OCI-LY7 (cell line): Measurements from ENCODE around the gene KRTAP5-2. TPM values are rescaled to one million over a fixed set of nuclear protein-coding genes. Genes with fewer than 3 reads are reported as not detected.

Experiments used
- BruUV-seq: library from RNA; stranded (reverse); fragments of 400-500 nt; replicated peaks from 2 replicates; lab custom pipeline; 2021; lab: Mats Ljungman, UMichigan
- CTCF ChIA-PET: fragments of 300-600 bp; sonication (Branson Sonifier 250); formaldehyde crosslinking; loops from one replicate; lab custom pipeline; 2022; ENCODE audit warnings: antibody characterized with exemption; ENCODE audit not compliant: unreplicated experiment; lab: Charles Lee
- POLR2A ChIA-PET: fragments of 300-600 bp; sonication (Branson Sonifier 250); formaldehyde crosslinking; loops from one replicate; lab custom pipeline; 2022; ENCODE audit warnings: antibody characterized with exemption; lab: Charles Lee
- DNase-seq: peaks from one replicate; pipeline ENCODE4 v3.0.0-alpha.2; 2015; ENCODE audit warnings: low spot score
- H2AFZ ChIP-seq: fragments of 200-600 bp; sonication (generic), shearing (Covaris generic); 2 replicates; pipeline ENCODE4 v1.6.1; 2014; ENCODE audit warnings: mild to moderate bottlenecking, antibody characterized with exemption, low read length, moderate library complexity
- H3K27ac ChIP-seq: fragments of 200-600 bp; sonication (generic); 2 replicates; pipeline ENCODE4 v1.5.1; 2014; ENCODE audit warnings: mixed run types, low read depth, mild to moderate bottlenecking, moderate library complexity, low read length, inconsistent platforms; ENCODE audit not compliant: poor library complexity, severe bottlenecking
- H3K36me3 ChIP-seq: fragments of 200-600 bp; sonication (generic); 2 replicates; pipeline ENCODE4 v1.6.1; 2014; ENCODE audit warnings: mild to moderate bottlenecking, antibody characterized with exemption, low read length, moderate library complexity, mixed read lengths; ENCODE audit not compliant: insufficient read depth
- H3K4me1 ChIP-seq: fragments of 200-600 bp; sonication (generic); 2 replicates; pipeline ENCODE4 v1.5.1; 2014; ENCODE audit warnings: mild to moderate bottlenecking, low read length; ENCODE audit not compliant: insufficient read depth, poor library complexity, severe bottlenecking
- H3K4me2 ChIP-seq: fragments of 200-600 bp; sonication (generic); 2 replicates; pipeline ENCODE4 v1.6.1; 2014; ENCODE audit warnings: mild to moderate bottlenecking, low read length
- H3K4me3 ChIP-seq: fragments of 200-600 bp; sonication (generic); 2 replicates; pipeline ENCODE4 v1.5.1; 2014; ENCODE audit warnings: mild to moderate bottlenecking, low read depth, low read length; ENCODE audit not compliant: poor library complexity, severe bottlenecking
- H3K79me2 ChIP-seq: fragments of 200-600 bp; sonication (generic); 2 replicates; pipeline ENCODE4 v1.6.1; 2016; ENCODE audit warnings: low read depth, mild to moderate bottlenecking, low read length, moderate library complexity, mixed read lengths; ENCODE audit not compliant: insufficient read depth
- H3K9me2 ChIP-seq: fragments of 200-600 bp; sonication (generic); 2 replicates; pipeline ENCODE4 v1.6.1; 2016; ENCODE audit warnings: mild to moderate bottlenecking, low read length, mixed read lengths; ENCODE audit not compliant: insufficient read depth
- H3K9me3 ChIP-seq: fragments of 200-600 bp; sonication (generic); 2 replicates; pipeline ENCODE4 v1.6.1; 2014; ENCODE audit warnings: mild to moderate bottlenecking, mixed run types, low read length, mixed read lengths
- H4K20me1 ChIP-seq: fragments of 200-600 bp; sonication (generic); 2 replicates; pipeline ENCODE4 v1.6.1; 2014; ENCODE audit warnings: mild to moderate bottlenecking, antibody characterized with exemption, low read length, moderate library complexity, mixed read lengths; ENCODE audit not compliant: insufficient read depth
- CTCF ChIP-seq: fragments of 200-600 bp; sonication (generic); conservative IDR thresholded peaks from 2 replicates; pipeline ENCODE4 v1.5.1; 2014; ENCODE audit warnings: mild to moderate bottlenecking, antibody characterized with exemption, low read length, moderate library complexity, mixed read lengths
- EZH2phosphoT487 ChIP-seq: fragments of 200-600 bp; sonication (generic); IDR thresholded peaks from 2 replicates; pipeline ENCODE4 v1.6.1; 2018; ENCODE audit warnings: low read depth, borderline replicate concordance, mild to moderate bottlenecking, mixed run types, antibody characterized with exemption, low read length, moderate library complexity, mixed read lengths
- intact Hi-C: fragments of 100-400 bp; cut with micrococcal nuclease; formaldehyde crosslinking; loops from one replicate; pipeline ENCODE4 v1.10.0; 2022; ENCODE audit not compliant: unreplicated experiment
- total RNA-seq, 2 experiments: library from RNA; depleted of rRNA in 1 of 2; stranded (reverse); fragments of >200 nt in 1 of 2; shearing (Covaris generic) in 1 of 2; gene quantifications; 2 replicates each; pipeline ENCODE4 v1.2.3, GENCODE V29; 2014 to 2022

Gene KRTAP5-2
- total RNA-seq, 2 experiments from 2014 or later: not detected

GRCh38 chr11:1548221-1549070 lies 49.6 kb downstream of the KRTAP5-2 start:
- Histone ChIP-seq H3K4me1 (no peaks in the 10 kb centered on the region), H4K20me1 (no peaks in the 10 kb centered on the region), H3K4me3 (no peak overlapping the region), H3K9me3 (no peaks in the 10 kb centered on the region), H2AFZ (no peak overlapping the region), H3K9me2 (no peaks in the 10 kb centered on the region), H3K79me2 (no peaks in the 10 kb centered on the region), H3K36me3 (no peaks in the 10 kb centered on the region), H3K4me2 (no peak overlapping the region), H3K27ac (no peak overlapping the region)
- TF ChIP-seq CTCF: no peak
- no peak for TF ChIP-seq EZH2phosphoT487
- CTCF ChIA-PET: interaction anchor here (0.6 to 1.2 kb wide), 2 partner anchors 26 kb away, joined by 3 to 8 read pairs; no protein-coding TSS in a partner anchor
- BruUV-seq: no TSS peak
- intact Hi-C loops: no loop called here
- POLR2A ChIA-PET: no interaction called here
- no peak for DNase-seq

- H3K4me3 ChIP-seq: no peak overlapping the region
- TF ChIP-seq EZH2phosphoT487: no peak
- no peak for TF ChIP-seq CTCF
- H3K79me2 ChIP-seq: no peaks in the 10 kb centered on the region
- CTCF ChIA-PET: interaction anchor here (1.2 kb wide), 1 partner anchor 27 kb away, joined by 3 read pairs; no protein-coding TSS in a partner anchor
- H3K4me1 ChIP-seq: no peaks in the 10 kb centered on the region
- no peaks in the 10 kb centered on the region for H3K9me3 ChIP-seq
- no peak overlapping the region for H3K4me2 ChIP-seq
- no peaks in the 10 kb centered on the region for H3K9me2 ChIP-seq
- H4K20me1 ChIP-seq: no peaks in the 10 kb centered on the region
- POLR2A ChIA-PET: no interaction called here
- H3K36me3 ChIP-seq: no peaks in the 10 kb centered on the region
- BruUV-seq: no TSS peak
- H3K27ac ChIP-seq: no peak overlapping the region
- H2AFZ ChIP-seq: no peak overlapping the region
- DNase-seq: no peak
- intact Hi-C loops: no loop called here
These were observed 50.5 kb downstream of the KRTAP5-2 start for GRCh38 chr11:1547467-1548098.

Other genes with a start within 250 kb of the KRTAP5-2 start
- not detected in 2 replicates for gene BRSK2, start 208.4 kb downstream of the KRTAP5-2 start, total RNA-seq (2014; rRNA removed; shearing (Covaris generic))
- not detected in 2 replicates for gene BRSK2, start 208.4 kb downstream of the KRTAP5-2 start, total RNA-seq (2022)
- gene MOB2, start 111.5 kb downstream of the KRTAP5-2 start, total RNA-seq (2014; rRNA removed; shearing (Covaris generic)): 26.4 and 27.5 TPM in 2 replicates
- 22.4 and 22.6 TPM in 2 replicates for gene MOB2, start 111.5 kb downstream of the KRTAP5-2 start, total RNA-seq (2022)
- gene DUSP8, start 26.0 kb downstream of the KRTAP5-2 start, total RNA-seq (2014; rRNA removed; shearing (Covaris generic)): not detected in 2 replicates
- gene DUSP8, start 26.0 kb downstream of the KRTAP5-2 start, total RNA-seq (2022): not detected in 2 replicates
- gene KRTAP5-1, start 13.0 kb downstream of the KRTAP5-2 start, total RNA-seq (2014; rRNA removed; shearing (Covaris generic)): not detected in 2 replicates
- gene KRTAP5-1, start 13.0 kb downstream of the KRTAP5-2 start, total RNA-seq (2022): not detected in 2 replicates
- not detected in 2 replicates for gene KRTAP5-3, start 10.2 kb upstream of the KRTAP5-2 start, total RNA-seq (2014; rRNA removed; shearing (Covaris generic))
- not detected in 2 replicates for gene KRTAP5-3, start 10.2 kb upstream of the KRTAP5-2 start, total RNA-seq (2022)
- gene KRTAP5-4, start 23.8 kb upstream of the KRTAP5-2 start, total RNA-seq (2014; rRNA removed; shearing (Covaris generic)): not detected in 2 replicates
- gene KRTAP5-4, start 23.8 kb upstream of the KRTAP5-2 start, total RNA-seq (2022): not detected in 2 replicates
- not detected in 2 replicates for gene KRTAP5-5, start 31.5 kb upstream of the KRTAP5-2 start, total RNA-seq (2014; rRNA removed; shearing (Covaris generic))
- not detected in 2 replicates for gene KRTAP5-5, start 31.5 kb upstream of the KRTAP5-2 start, total RNA-seq (2022)
- gene KRTAP5-6, start 98.9 kb upstream of the KRTAP5-2 start, total RNA-seq (2014; rRNA removed; shearing (Covaris generic)): not detected in 2 replicates
- gene KRTAP5-6, start 98.9 kb upstream of the KRTAP5-2 start, total RNA-seq (2022): not detected in 2 replicates
- 0.05 and 0.38 TPM in 2 replicates for gene IFITM10, start 152.3 kb upstream of the KRTAP5-2 start, total RNA-seq (2014; rRNA removed; shearing (Covaris generic))
- 0.30 and 1.2 TPM in 2 replicates for gene IFITM10, start 152.3 kb upstream of the KRTAP5-2 start, total RNA-seq (2022)
- gene CTSD, start 165.6 kb upstream of the KRTAP5-2 start, total RNA-seq (2014; rRNA removed; shearing (Covaris generic)): 27.7 and 31.7 TPM in 2 replicates
- gene CTSD, start 165.6 kb upstream of the KRTAP5-2 start, total RNA-seq (2022): 35.5 and 44.1 TPM in 2 replicates
- not detected in 2 replicates for gene SYT8, start 236.7 kb upstream of the KRTAP5-2 start, total RNA-seq (2014; rRNA removed; shearing (Covaris generic))
- not detected in 2 replicates for gene SYT8, start 236.7 kb upstream of the KRTAP5-2 start, total RNA-seq (2022)
- 2.5 and 7.3 TPM in 2 replicates for gene TNNI2, start 240.7 kb upstream of the KRTAP5-2 start, total RNA-seq (2014; rRNA removed; shearing (Covaris generic))
- gene TNNI2, start 240.7 kb upstream of the KRTAP5-2 start, total RNA-seq (2022): 8.7 and 14.3 TPM in 2 replicates